Stimulated activated naive CD4-positive, alpha-beta T cell (primary cell): Measurements from ENCODE around the gene PRPF6.

Experiments used
- DNase-seq, 6 experiments: peaks; one replicate each; lab custom pipeline; 2025; lab: John Stamatoyannopoulos, UW

Gene PRPF6

DNA sequence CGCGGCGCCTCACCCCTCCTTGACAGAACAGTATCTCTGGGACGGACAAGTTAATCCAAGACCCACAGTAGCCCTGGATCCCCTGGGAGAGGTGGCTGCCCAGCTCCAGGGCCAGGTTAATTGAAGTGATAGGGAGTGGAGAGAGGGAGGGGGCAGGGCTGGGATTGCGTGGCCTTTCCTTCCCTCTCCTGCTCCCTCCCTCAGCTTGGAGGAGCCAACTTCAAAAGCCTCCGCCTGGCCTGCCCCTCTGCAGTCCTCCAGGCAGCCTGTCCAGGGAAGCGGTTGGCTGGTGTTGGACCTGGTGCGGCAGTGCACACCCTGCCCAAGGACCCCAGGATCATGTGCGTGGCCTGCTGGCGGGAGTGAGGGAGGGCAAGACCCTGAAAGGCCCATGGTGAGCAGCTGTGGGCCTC is 55.0 kb downstream of the PRPF6 start, which contains the start of gene C20orf204:
TSS of gene C20orf204 (plus strand) at position 250 of the 413 bp plus-strand sequence. CDS start at position 392, 142 bp downstream.
- no peak for DNase-seq

- no peak for DNase-seq
Measured at GRCh38 chr20:64036346-64037198, 55.6 kb downstream of the PRPF6 start.

DNA sequence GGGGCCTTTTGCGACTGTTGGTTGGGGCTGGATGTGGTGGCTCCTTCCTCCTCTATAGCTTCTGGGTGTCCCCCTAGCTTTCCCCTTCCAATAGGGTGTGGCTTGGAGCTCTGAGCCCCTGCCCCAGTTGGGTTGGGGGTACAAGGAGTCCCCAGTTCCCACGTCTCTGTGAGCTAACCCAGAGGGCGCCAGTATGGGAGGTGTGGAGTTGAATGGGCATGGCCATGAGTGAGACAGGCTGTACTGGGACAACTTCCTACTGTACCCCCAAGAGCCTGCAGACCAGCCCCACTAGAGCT is 56.2 kb downstream of the PRPF6 start:
- DNase-seq, result no peak

DNA sequence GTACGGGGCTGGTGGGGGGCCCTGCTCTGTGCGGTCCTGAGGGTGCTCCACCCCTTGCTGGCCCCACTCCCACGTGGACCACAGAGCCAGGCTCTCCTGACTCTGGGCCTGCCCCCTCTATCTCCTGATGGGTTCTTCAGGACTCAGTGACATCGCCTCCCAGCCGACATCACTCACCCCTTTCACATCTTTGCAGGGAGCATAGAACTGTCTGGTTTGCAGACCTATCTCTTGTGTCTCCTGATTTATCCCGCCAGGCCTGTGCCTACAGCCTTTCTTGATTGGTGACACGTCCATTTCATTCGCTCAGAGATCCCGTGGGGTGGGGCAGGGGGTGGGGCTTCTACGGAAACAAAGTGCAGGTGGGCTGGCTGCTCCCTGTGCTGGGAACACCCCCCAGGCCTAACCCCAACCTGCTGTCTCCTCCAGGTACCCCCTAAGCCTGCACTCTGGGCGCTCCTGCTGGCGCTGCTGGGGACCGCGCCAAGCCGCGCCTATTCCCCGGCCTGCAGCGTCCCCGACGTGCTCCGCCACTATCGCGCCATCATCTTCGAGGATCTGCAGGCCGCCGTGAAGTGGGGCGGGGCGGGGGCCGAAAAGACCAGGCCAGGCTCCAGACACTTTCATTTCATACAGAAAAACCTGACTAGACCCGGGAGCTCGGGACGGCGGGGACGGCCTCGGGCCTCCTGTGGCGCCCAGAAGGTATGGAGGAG is 56.7 kb downstream of the PRPF6 start:
- peak in 2 of 6 experiments; percentile 14 to 23 for DNase-seq

DNA sequence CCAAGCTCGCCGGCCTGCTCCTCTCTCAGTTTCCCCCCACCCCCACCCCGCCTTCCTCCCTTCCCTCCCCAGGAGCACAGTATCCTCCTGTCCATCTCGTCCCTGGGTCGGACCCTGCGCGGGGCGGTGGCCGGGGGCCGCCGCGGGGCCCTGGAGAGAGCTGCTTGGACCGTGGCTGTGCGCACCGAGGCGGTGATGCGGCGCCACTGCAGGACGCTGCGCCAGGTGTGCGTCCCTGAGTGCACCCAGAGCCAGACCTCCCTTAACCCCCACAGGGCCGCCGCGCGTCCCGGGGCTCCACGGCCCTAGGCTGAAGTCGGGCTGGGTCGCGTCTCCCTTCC is 57.3 kb downstream of the PRPF6 start:
- DNase-seq, result peak in 1 of 6 experiments; percentile 42

GRCh38 chr20:64038565-64039292 is 57.8 kb downstream of the PRPF6 start:
- peak; percentile 47 to 77 (median 68) for DNase-seq

DNA sequence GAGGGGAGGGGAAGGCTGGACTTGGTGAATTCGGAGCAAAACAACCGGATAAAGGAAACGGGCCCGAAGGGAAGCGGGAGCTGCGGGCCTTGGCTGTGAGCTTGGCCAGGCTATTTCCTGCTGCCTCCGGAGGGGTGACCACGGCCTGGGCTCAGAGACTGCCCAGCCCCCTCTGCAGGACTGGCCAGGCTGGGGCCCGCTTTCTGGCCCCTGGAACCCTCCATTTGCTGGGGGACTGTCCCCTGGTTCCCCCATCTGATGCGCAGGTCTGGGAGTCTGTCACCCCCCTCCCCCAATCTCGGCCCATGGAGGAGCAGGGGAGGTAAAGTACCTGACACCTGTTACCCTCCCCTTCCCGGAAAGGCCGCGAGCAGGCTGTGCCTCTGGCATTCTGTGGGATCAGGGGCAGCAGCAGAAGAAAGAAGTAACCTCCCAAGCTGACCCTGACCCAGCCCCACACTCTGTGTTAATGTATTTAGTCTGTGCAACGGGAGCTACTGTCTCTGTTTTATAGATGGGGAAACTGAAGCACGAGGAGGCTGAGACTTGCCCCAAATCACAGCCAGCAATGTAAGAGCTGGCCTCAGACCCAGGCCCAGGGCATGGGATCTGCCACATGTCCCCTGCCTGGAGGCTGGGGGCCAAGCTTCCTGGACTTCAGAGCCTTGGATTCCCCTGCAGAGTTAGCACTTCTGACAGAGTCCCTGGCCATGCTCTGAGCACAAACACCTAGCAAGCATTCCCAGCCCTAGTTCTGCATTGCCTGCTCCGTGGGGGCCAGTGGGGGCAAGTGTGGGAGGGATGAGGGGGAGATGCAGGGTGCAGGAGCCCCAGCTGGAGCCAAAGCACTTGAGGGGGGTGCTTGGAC is 58.6 kb downstream of the PRPF6 start:
- no peak for DNase-seq

DNA sequence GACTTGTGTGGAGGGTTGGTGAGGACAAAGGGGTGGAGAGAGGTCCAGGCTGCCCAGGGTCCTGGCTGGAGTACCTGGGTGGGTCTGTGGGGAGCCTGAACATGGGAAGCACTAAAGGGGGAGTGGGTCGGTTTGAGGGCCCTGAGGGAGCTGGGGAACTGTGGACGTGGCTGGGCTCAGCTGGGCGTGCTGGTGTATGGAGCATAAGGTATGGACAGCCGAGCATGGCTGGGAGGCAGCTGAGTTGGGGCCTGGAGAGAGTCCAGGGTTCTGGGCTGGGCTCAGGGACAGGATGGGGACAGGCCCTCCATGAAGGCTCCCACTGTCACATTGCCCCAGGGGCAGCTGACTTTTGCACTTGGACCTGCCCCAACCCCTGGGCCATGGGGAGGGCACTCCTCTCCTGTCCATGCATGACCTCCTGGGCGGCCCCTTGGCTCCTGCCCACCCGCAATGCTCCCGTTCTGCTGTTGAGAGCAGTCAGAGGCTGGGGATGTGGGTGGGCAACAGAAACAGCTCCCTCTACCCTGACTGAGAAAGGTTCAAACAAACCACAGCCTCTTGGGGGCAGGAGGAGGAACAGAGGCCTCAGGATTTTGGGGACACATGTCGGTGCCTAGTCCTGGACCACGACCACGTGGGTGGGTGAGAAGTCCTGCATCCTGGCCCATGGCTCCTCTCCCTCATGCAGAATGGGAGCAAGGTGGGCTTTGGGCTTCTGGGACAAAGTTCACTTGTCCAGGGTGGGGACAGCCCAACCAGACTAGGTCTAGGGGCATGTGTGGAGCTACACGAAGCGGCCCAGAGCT is 59.5 kb downstream of the PRPF6 start:
- DNase-seq, result no peak

DNA sequence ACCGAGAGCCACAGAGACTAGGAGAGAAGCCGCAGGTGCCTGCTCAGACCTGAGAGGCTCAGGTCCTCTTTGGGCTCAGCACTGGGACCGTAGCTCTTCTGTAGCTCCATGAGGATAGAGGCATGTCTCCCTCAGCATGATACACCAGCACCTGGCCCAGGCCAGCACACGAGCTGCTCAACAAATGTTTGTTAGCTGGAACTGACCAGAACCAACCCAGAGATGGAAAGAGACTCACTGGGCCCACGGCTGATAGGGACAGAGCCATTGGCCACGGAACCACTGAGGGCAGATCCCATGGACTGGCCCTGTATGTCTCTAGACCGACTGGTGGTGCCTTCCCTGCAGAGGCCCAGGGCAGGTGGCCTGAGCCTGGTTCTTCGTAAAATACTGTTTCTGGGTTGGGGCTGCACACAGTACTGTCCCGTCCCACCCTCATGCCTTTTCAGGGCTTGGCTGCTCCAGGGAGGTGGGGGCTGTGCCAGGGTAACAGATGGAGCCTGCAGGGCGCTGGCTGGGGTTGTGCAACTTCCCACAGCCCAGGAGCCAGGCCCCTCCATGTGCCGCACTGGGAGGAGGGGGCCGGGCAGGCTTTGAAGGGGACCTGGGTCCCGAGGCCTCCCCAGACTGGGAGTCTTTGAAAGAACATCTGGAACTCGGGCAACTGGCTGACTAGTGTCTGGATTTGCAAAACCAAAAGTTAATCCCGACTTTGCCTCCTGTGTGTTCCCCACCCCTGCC is 60.3 kb downstream of the PRPF6 start:
- no peak for DNase-seq

- DNase-seq, result no peak
Measured at GRCh38 chr20:64041781-64042053, 60.8 kb downstream of the PRPF6 start.

DNA sequence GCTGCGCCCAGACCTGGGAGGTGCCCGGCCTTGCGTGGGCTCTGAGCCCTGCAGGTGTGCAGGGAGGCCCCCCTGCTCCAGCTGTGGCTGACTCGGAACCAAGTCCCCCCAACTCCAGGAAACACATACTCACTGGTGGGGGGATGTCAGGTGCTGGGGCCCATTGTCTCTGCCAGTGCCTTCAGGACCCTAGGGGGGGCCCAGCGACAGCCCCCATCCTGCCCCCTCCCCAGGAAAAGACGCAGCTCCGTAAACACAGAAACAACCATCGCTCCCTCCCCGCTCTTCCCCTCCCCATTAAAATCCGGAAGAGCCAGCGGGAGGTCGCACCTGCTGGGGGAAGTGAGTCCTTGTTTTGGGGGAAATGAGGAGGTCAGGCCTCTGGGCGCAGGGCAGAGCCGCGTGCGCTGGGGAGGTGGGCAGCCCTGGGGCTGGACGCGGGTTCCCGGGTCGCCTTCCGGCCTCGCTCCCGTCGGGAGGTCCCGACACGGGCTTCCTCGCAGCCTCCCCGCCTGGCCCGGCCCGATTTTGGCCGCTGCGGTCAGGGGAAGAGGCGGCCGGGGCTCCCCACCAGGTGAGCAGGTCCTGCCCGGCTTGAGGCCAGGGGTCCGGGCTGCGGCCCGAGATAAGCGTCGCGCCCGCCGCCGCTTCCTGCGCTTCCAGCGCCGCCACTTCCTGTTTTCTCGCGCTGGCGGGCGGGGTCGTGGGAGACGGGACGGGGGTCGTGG is 61.3 kb downstream of the PRPF6 start:
- DNase-seq, result peak in 1 of 6 experiments; percentile 40

DNA sequence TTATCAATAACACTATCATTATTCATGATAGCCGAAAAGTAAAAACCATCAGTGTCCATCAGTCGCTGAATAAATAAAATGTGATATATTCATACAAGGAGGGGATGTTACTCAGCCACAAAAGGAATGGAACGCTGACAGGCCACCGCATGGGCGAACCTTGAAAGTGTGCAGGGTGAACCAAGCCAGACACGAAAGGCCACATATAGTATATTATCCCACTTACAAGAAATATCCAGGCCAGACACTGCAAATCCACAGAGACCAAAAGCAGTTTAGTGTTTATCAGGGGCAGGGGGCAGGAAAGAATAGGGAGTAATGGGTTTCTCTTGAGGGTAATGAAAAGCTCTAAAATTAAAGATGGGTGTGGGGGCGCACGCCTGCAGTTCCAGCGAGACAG is 62.8 kb downstream of the PRPF6 start:
- DNase-seq, result no peak

- no peak for DNase-seq
Measured at GRCh38 chr20:64044484-64045247, 63.7 kb downstream of the PRPF6 start.

GRCh38 chr20:64045346-64046011 is 64.5 kb downstream of the PRPF6 start:
- DNase-seq, result no peak

DNA sequence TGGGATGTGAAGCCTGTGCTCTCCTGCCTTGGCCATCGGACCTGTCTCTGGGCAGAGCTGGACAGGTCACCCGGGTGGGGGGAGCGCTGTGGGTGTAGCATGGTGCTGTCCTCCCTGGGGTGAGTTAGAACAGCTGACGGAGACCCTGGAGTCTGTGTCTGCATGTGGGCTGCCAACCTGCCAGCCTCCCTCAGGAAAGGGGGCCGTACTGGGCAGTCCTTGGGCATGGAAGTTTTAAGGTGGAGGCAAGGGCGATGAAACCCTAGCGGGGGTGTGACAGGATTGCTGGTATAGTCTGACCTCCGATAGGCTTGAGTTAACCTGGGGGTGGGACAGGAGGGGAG is 66.1 kb downstream of the PRPF6 start:
- DNase-seq, result no peak

DNA sequence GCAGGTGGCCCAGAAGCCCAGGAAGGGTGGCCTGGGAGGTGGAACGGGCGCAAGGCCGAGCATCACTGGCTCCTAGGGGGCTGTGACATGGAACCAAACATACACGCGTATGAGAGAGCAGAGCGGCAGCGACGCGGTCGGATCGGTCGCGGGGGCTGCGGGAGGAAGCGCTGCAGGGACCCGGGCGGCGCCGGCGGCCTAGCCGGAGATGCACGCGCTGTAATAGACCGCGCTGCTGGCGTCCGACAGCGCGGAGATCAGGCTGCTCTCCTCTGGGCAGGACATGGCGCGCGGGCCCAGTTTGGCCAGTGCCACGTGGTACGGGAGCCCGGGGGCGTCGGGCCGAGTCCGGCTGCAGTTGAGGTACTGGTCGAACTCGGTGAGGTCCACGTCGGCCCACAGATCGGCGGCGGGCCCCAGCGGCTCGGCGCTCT is 67.1 kb downstream of the PRPF6 start:
- DNase-seq, result no peak

DNA sequence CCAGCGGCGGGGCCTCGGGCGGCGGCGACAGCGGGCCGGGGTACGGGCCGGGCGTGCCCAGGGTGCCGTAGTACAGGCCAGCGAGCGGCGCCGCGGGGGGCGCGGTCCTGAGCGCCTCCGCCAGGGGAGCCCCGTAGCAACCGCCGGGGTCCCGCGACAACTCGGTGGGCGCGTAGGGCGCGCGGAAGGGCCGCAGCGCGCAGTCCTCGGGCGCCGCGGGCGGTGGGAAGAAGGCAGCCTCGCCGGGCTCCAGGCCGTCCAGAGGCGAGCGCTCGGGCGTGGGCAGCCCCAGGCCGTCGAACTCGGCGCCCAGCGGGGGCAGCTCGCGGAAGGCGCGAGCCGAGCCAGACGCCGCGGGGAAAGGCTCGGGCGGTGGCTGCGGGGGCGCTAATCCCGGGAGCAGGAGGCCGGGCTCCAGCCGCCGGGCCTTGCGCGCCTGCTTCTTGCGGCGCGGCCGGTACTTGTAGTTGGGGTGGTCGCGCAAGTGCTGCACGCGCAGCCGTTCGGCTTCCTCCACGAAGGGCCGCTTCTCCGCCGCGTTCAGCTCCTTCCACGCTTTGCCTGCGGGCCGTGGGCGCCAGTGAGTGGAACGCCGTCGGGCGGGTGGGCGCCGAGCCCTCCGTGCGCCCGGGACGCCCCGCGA is 67.6 kb downstream of the PRPF6 start:
- no peak for DNase-seq
